GM12892 (cell line): ENCODE measurements around the gene LRRN2.

Experiments used
- POLR2A ChIP-seq: IDR thresholded peaks from 2 replicates; pipeline ENCODE4 v1.6.1; 2011; ENCODE audit warnings: low read depth, low read length, control low read depth
- POLR2AphosphoS5 ChIP-seq: IDR thresholded peaks from 2 replicates; pipeline ENCODE4 v1.6.1; 2011; ENCODE audit warnings: low read depth, low read length, control low read depth

GRCh38 chr1:204589409-204590038 is 96.0 kb downstream of the LRRN2 start:
- TF ChIP-seq POLR2AphosphoS5 (no peak), POLR2A (no peak)
